IMR-90 (cell line): ENCODE measurements around the gene ADAM12. TPM values are rescaled to one million over a fixed set of nuclear protein-coding genes. Genes with fewer than 3 reads are reported as not detected.

Source experiments
- RCOR1 ChIP-seq: IDR thresholded peaks from 2 replicates; pipeline ENCODE4 v1.6.1; 2012; ENCODE audit warnings: mild to moderate bottlenecking, low read length, improper control_type of control experiment; ENCODE audit not compliant: insufficient replicate concordance
- RFX5 ChIP-seq: IDR thresholded peaks from 2 replicates; pipeline ENCODE4 v1.8.0; 2012; ENCODE audit warnings: low read depth, mild to moderate bottlenecking, low read length, moderate library complexity
- USF2 ChIP-seq: fragments of 150-350 bp; IDR thresholded peaks from 2 replicates; pipeline ENCODE4 v1.6.1; 2017; ENCODE audit warnings: mild to moderate bottlenecking, antibody characterized with exemption, low read length, low read depth
- polyA plus RNA-seq, 3 experiments: library from polyadenylated mRNA; depleted of rRNA; stranded (reverse); fragments of >200 nt; gene quantifications; 2 replicates each; pipeline ENCODE4 v1.2.3, GENCODE V29; 2012; ENCODE audit warnings: low replicate concordance in 1 of 3
- total RNA-seq: library from RNA; depleted of rRNA; stranded (reverse); fragments of >200 nt; gene quantifications from 2 replicates; pipeline ENCODE4 v1.2.3, GENCODE V29; 2012

The ADAM12 gene
- total and polyA plus RNA-seq, 2 of the 4 experiments (the other 2 are of a cell fraction) = 9.6 to 10.2 TPM

- no peak for TF ChIP-seq USF2
- TF ChIP-seq RFX5 = no peak
- TF ChIP-seq RCOR1 = peak; percentile 72
Observed at GRCh38 chr10:126387041-126387921, 996 bp downstream of the ADAM12 start (continued).
